Adipocyte (in vitro differentiated cells): ENCODE results near the gene ZBTB7C.

ENCODE experiments used
- DNase-seq: peaks from one replicate; pipeline ENCODE4 v3.0.0-alpha.2; 2015; ENCODE audit warnings: low read depth
- H3K27me3 ChIP-seq: replicated peaks from 2 replicates; pipeline ENCODE4 v1.7.0; 2013; ENCODE audit warnings: mild to moderate bottlenecking, low read length, moderate library complexity; ENCODE audit not compliant: control insufficient read depth, insufficient read depth
- H3K36me3 ChIP-seq: 2 replicates; pipeline ENCODE4 v1.7.0; 2013; ENCODE audit warnings: low read length, mild to moderate bottlenecking, moderate library complexity; ENCODE audit not compliant: control insufficient read depth, insufficient read depth, severe bottlenecking
- H3K4me1 ChIP-seq: 2 replicates; pipeline ENCODE4 v1.7.0; 2013; ENCODE audit warnings: mild to moderate bottlenecking, low read length, moderate library complexity; ENCODE audit not compliant: control insufficient read depth, insufficient read depth
- H3K4me3 ChIP-seq: 2 replicates; pipeline ENCODE4 v1.7.0; 2013; ENCODE audit warnings: mild to moderate bottlenecking, low read length, moderate library complexity
- H3K9ac ChIP-seq: 2 replicates; pipeline ENCODE4 v1.7.0; 2013; ENCODE audit warnings: mild to moderate bottlenecking, low read length, moderate library complexity
- H3K9me3 ChIP-seq: 2 replicates; pipeline ENCODE4 v1.7.0; 2013; ENCODE audit warnings: mild to moderate bottlenecking, low read length, moderate library complexity; ENCODE audit not compliant: control insufficient read depth

ZBTB7C gene

GRCh38 chr18:48153613-48154481, 255.3 kb downstream of the ZBTB7C start:
- Histone ChIP-seq H3K36me3 (no peaks in the 10 kb centered on the region), H3K9ac (no peak overlapping the region), H3K9me3 (no peaks in the 10 kb centered on the region), H3K27me3 (no peaks in the 10 kb centered on the region), H3K4me1 (peaks cover 28% of the 10 kb centered on the region), H3K4me3 (no peak overlapping the region)
- DNase-seq, result peak; percentile 1

GRCh38 chr18:48152549-48152948, 256.6 kb downstream of the ZBTB7C start:
- H3K27me3 ChIP-seq, result no peaks in the 10 kb centered on the region
- no peak overlapping the region for H3K4me3 ChIP-seq
- DNase-seq, result no peak
- H3K36me3 ChIP-seq, result no peaks in the 10 kb centered on the region
- H3K9me3 ChIP-seq, result no peaks in the 10 kb centered on the region
- H3K4me1 ChIP-seq, result peaks cover 28% of the 10 kb centered on the region
- no peak overlapping the region for H3K9ac ChIP-seq

GRCh38 chr18:48151421-48152065, 257.6 kb downstream of the ZBTB7C start:
- no peak for DNase-seq
- Histone ChIP-seq H3K36me3 (no peaks in the 10 kb centered on the region), H3K9ac (no peak overlapping the region), H3K4me3 (no peak overlapping the region), H3K27me3 (no peaks in the 10 kb centered on the region), H3K4me1 (peaks cover 28% of the 10 kb centered on the region), H3K9me3 (no peaks in the 10 kb centered on the region)

- no peaks in the 10 kb centered on the region for H3K27me3 ChIP-seq
- peaks cover 20% of the 10 kb centered on the region for H3K4me1 ChIP-seq
- no peak for DNase-seq
- no peak overlapping the region for H3K4me3 ChIP-seq
- H3K9ac ChIP-seq, result no peak overlapping the region
- H3K9me3 ChIP-seq, result no peaks in the 10 kb centered on the region
- no peaks in the 10 kb centered on the region for H3K36me3 ChIP-seq
Observed at GRCh38 chr18:48149020-48149685, 260.0 kb downstream of the ZBTB7C start.

- H3K27me3 ChIP-seq, result peaks cover 24% of the 10 kb centered on the region
- no peak overlapping the region for H3K9ac ChIP-seq
- no peaks in the 10 kb centered on the region for H3K9me3 ChIP-seq
- H3K36me3 ChIP-seq, result no peaks in the 10 kb centered on the region
- H3K4me3 ChIP-seq, result no peak overlapping the region
- DNase-seq, result no peak
- H3K4me1 ChIP-seq, result no peaks in the 10 kb centered on the region
Observed at GRCh38 chr18:48142994-48143393, 266.2 kb downstream of the ZBTB7C start.

- Histone ChIP-seq H3K27me3 (peaks cover 30% of the 10 kb centered on the region), H3K4me1 (no peaks in the 10 kb centered on the region), H3K4me3 (no peak overlapping the region), H3K9ac (no peak overlapping the region), H3K9me3 (no peaks in the 10 kb centered on the region), H3K36me3 (no peaks in the 10 kb centered on the region)
- no peak for DNase-seq
Observed at GRCh38 chr18:48142353-48142752, 266.8 kb downstream of the ZBTB7C start.

GRCh38 chr18:48140731-48141130, 268.5 kb downstream of the ZBTB7C start:
- Histone ChIP-seq H3K4me3 (no peak overlapping the region), H3K9me3 (no peaks in the 10 kb centered on the region), H3K27me3 (peaks cover 34% of the 10 kb centered on the region), H3K36me3 (no peaks in the 10 kb centered on the region), H3K9ac (no peak overlapping the region), H3K4me1 (peaks cover 6% of the 10 kb centered on the region)
- DNase-seq, result no peak

- no peak for DNase-seq
- Histone ChIP-seq H3K36me3 (no peaks in the 10 kb centered on the region), H3K9ac (no peak overlapping the region), H3K9me3 (no peaks in the 10 kb centered on the region), H3K4me3 (no peak overlapping the region), H3K27me3 (peaks cover 38% of the 10 kb centered on the region), H3K4me1 (peaks cover 6% of the 10 kb centered on the region)
Observed at GRCh38 chr18:48139431-48140347, 269.5 kb downstream of the ZBTB7C start.

- Histone ChIP-seq H3K27me3 (peaks cover 38% of the 10 kb centered on the region), H3K4me3 (no peak overlapping the region), H3K9ac (no peak overlapping the region), H3K9me3 (no peaks in the 10 kb centered on the region), H3K36me3 (no peaks in the 10 kb centered on the region), H3K4me1 (peaks cover 6% of the 10 kb centered on the region)
- no peak for DNase-seq
Observed at GRCh38 chr18:48138660-48139430, 270.3 kb downstream of the ZBTB7C start.

- Histone ChIP-seq H3K9me3 (no peaks in the 10 kb centered on the region), H3K27me3 (peaks cover 33% of the 10 kb centered on the region), H3K4me3 (no peak overlapping the region), H3K9ac (no peak overlapping the region), H3K4me1 (peaks cover 12% of the 10 kb centered on the region), H3K36me3 (no peaks in the 10 kb centered on the region)
- DNase-seq, result no peak
Observed at GRCh38 chr18:48138210-48138609, 271.0 kb downstream of the ZBTB7C start.
